ENCODE measurements around the gene SENP7. TPM values are rescaled to one million over a fixed set of nuclear protein-coding genes. Genes with fewer than 3 reads are reported as not detected.

The SENP7 gene
- total RNA-seq, 1 experiment from 2014 or later, result 17.4 TPM

GRCh38 chr3:101529816-101530685, 17.0 kb upstream of the SENP7 start:
- intact Hi-C loops (cut with micrococcal nuclease; ENCODE audit: unreplicated experiment), result no loop called here
- no peak for DNase-seq
- no peaks in the 10 kb centered on the region for H3K9me2 ChIP-seq (ENCODE audit: insufficient read depth)
- H3K27me3 ChIP-seq (ENCODE audit: insufficient read depth, low read depth), result peaks cover 15% of the 10 kb centered on the region
- H3F3A ChIP-seq (ENCODE audit: insufficient read depth, low read depth), result no peaks in the 10 kb centered on the region
- H3K9me3 ChIP-seq (ENCODE audit: insufficient read depth, low read depth), result no peaks in the 10 kb centered on the region
- H2AFZ ChIP-seq, result no peak overlapping the region
- H3K4me2 ChIP-seq, result no peak overlapping the region
- H3K36me3 ChIP-seq (ENCODE audit: low read depth), result no peaks in the 10 kb centered on the region
- ChIA-PET CTCF (interaction anchor here (1.0 kb wide), 1 partner anchor 9 kb away, joined by 3 read pairs; no protein-coding TSS in a partner anchor), POLR2A (ENCODE audit: unreplicated experiment) (no interaction called here)
- H4K20me1 ChIP-seq (ENCODE audit: insufficient read depth), result no peaks in the 10 kb centered on the region
- no peak overlapping the region for H3K27ac ChIP-seq
- no peaks in the 10 kb centered on the region for H3K4me1 ChIP-seq (replicated peaks; ENCODE audit: insufficient read depth)
- TF ChIP-seq EZH2 (IDR thresholded peaks at IDR 0.05; ENCODE audit: low read depth), result no peak
- TF ChIP-seq, protein P1, sequence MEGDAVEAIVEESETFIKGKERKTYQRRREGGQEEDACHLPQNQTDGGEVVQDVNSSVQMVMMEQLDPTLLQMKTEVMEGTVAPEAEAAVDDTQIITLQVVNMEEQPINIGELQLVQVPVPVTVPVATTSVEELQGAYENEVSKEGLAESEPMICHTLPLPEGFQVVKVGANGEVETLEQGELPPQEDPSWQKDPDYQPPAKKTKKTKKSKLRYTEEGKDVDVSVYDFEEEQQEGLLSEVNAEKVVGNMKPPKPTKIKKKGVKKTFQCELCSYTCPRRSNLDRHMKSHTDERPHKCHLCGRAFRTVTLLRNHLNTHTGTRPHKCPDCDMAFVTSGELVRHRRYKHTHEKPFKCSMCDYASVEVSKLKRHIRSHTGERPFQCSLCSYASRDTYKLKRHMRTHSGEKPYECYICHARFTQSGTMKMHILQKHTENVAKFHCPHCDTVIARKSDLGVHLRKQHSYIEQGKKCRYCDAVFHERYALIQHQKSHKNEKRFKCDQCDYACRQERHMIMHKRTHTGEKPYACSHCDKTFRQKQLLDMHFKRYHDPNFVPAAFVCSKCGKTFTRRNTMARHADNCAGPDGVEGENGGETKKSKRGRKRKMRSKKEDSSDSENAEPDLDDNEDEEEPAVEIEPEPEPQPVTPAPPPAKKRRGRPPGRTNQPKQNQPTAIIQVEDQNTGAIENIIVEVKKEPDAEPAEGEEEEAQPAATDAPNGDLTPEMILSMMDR (conservative IDR thresholded peaks at IDR 0.05), result no peak
- no peak overlapping the region for H3K4me3 ChIP-seq
- no peaks in the 10 kb centered on the region for H3K79me2 ChIP-seq (ENCODE audit: low read depth)
- BruUV-seq (replicated peaks), result no TSS peak

DNA sequence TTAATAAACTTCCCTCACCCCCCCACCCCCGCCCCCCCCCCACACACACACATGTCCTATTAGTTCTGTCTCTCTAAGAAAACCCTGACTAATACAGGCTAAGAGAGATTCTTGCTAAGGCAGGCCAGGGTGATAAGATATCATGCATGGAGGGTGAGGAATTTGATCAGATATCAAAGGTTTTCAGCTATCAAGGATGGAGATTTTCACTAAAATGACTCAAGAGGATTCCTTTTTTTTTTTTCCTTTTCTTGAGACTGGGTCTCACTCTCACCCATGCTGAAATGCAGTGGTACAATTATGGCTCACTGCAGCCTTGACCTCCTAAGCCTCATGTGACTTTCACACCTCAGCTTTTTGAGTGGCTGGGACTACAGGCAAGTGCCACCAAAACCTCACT, 14.9 kb upstream of the SENP7 start:
- Histone ChIP-seq H3K36me3 (ENCODE audit: low read depth) (no peaks in the 10 kb centered on the region), H3K9me3 (ENCODE audit: insufficient read depth, low read depth) (no peaks in the 10 kb centered on the region), H3K9me2 (ENCODE audit: insufficient read depth) (no peaks in the 10 kb centered on the region), H3K4me2 (no peak overlapping the region), H3K27me3 (ENCODE audit: insufficient read depth, low read depth) (peaks cover 5% of the 10 kb centered on the region), H3K27ac (no peak overlapping the region), H3F3A (ENCODE audit: insufficient read depth, low read depth) (no peaks in the 10 kb centered on the region), H2AFZ (no peak overlapping the region), H3K4me1 (replicated peaks; ENCODE audit: insufficient read depth) (no peaks in the 10 kb centered on the region), H3K4me3 (no peak overlapping the region), H3K79me2 (ENCODE audit: low read depth) (no peaks in the 10 kb centered on the region), H4K20me1 (ENCODE audit: insufficient read depth) (no peaks in the 10 kb centered on the region)
- no TSS peak for BruUV-seq (replicated peaks)
- CTCF ChIA-PET, result no interaction called here
- POLR2A ChIA-PET (ENCODE audit: unreplicated experiment), result no interaction called here
- intact Hi-C loops (cut with micrococcal nuclease; ENCODE audit: unreplicated experiment), result no loop called here
- DNase-seq, result no peak
- no peak for TF ChIP-seq EZH2 (IDR thresholded peaks at IDR 0.05; ENCODE audit: low read depth)
- TF ChIP-seq, protein P1 (conservative IDR thresholded peaks at IDR 0.05), result no peak

- intact Hi-C loops (cut with micrococcal nuclease; ENCODE audit: unreplicated experiment), result no loop called here
- no peak overlapping the region for H3K4me3 ChIP-seq
- H3K9me2 ChIP-seq (ENCODE audit: insufficient read depth), result no peaks in the 10 kb centered on the region
- H2AFZ ChIP-seq, result no peak overlapping the region
- no peaks in the 10 kb centered on the region for H3K36me3 ChIP-seq (ENCODE audit: low read depth)
- POLR2A ChIA-PET (ENCODE audit: unreplicated experiment), result no interaction called here
- no peaks in the 10 kb centered on the region for H3K4me1 ChIP-seq (replicated peaks; ENCODE audit: insufficient read depth)
- no peaks in the 10 kb centered on the region for H4K20me1 ChIP-seq (ENCODE audit: insufficient read depth)
- H3F3A ChIP-seq (ENCODE audit: insufficient read depth, low read depth), result no peaks in the 10 kb centered on the region
- CTCF ChIA-PET, result no interaction called here
- H3K27ac ChIP-seq, result no peak overlapping the region
- BruUV-seq (replicated peaks), result no TSS peak
- H3K4me2 ChIP-seq, result no peak overlapping the region
- no peak for DNase-seq
- peaks cover 4% of the 10 kb centered on the region; the same call in 1 of the 2 replicates for H3K27me3 ChIP-seq (ENCODE audit: insufficient read depth, low read depth)
- no peaks in the 10 kb centered on the region for H3K79me2 ChIP-seq (ENCODE audit: low read depth)
- no peaks in the 10 kb centered on the region for H3K9me3 ChIP-seq (ENCODE audit: insufficient read depth, low read depth)
- no peak for TF ChIP-seq EZH2 (IDR thresholded peaks at IDR 0.05; ENCODE audit: low read depth)
- TF ChIP-seq, protein P1 (conservative IDR thresholded peaks at IDR 0.05), result no peak
Observed at GRCh38 chr3:101527441-101527840, 14.4 kb upstream of the SENP7 start.

Measured in PC-9 (cell line).